ENCODE results near the gene HESX1.

HESX1 gene

DNA sequence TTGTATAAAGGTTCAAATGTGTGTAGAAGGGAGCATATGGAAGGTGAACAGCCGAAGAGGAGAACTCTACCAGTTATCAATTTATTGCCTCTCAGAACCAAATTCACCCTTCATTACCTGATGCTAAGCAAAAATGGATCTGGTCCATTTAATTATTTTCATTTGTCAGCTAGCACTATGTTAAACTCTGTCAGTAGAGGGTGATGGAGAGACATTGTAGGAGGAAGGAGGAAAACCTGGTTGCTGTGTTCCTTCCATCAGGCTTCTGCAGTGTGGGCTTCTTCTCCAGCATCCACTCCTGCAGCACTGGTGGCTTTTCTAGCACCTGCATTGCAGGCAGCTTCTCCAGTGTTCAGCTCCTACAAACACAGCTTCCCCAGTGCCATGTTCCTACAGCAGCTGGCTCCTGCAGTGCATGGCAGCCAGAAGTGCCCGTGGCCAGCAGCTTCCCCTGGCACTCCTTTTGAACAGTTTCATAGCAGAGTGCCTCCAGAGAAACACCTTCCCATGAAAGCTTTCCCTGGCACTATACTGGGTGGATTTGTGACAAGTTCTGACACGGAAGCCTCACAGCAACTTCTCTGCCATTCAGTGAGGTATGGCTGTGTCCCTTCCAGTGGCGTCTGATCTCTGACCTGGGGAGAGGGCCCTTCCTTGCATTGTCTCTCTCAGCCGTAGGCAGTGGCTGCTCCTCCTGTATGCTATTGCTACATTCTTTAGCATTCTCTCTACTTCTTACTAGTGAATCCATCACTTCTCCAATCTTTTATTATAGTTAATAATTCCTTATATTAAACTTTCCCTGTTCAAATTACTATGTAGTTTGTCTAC is 20.0 kb downstream of the HESX1 start:
- no peak for TF ChIP-seq ZNF274 (IDR thresholded peaks at IDR 0.05; ENCODE audit: low read depth, low read length)

DNA sequence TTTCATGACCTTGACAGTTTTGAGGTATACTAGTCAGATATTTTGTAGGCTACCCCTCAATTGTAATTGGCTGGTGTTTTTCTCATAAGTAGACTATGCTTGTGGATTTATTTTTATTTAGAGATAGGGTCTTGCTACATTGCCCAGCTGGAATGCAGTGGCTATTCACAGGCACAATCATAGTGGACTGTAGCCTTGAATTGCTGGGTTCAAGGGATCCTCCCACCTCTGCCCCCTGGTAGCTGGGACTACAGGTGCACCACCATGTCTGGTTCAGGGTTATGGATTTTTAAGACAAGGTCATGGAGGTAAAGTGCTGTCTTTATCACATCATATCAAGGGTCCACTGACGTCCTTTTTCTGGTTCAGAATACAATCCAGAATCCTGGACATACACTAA is 23.7 kb downstream of the HESX1 start:
- H3K4me3 ChIP-seq (ENCODE audit: low read length), result no peak overlapping the region
- TF ChIP-seq ZNF274 (IDR thresholded peaks at IDR 0.05; ENCODE audit: low read depth, low read length), result no peak

More for the DNA sequence above, 20.0 kb downstream of the HESX1 start:
- no peak overlapping the region for H3K4me3 ChIP-seq (ENCODE audit: low read length)

DNA sequence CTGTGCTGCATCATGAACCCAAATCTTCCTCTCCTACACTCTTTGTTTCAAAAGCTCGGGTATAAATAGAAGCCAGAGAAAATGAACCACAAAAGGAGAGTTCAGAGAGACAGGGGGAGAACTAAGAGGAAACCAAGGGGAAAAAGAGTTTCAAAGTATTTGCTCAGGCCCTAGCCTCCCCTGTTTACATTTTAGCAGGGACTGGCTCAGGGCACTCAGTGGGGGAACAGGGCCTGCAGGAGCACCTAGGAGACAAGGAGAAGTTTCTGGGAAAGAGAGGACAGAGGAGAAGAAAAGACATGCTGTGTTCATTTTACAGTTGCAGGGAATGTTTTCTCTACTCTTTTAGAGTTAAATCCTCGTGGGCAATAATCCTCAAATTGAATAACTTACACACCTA is 26.1 kb downstream of the HESX1 start:
- no peak overlapping the region for H3K4me3 ChIP-seq (ENCODE audit: low read length)
- no peak for TF ChIP-seq ZNF274 (IDR thresholded peaks at IDR 0.05; ENCODE audit: low read depth, low read length)

DNA sequence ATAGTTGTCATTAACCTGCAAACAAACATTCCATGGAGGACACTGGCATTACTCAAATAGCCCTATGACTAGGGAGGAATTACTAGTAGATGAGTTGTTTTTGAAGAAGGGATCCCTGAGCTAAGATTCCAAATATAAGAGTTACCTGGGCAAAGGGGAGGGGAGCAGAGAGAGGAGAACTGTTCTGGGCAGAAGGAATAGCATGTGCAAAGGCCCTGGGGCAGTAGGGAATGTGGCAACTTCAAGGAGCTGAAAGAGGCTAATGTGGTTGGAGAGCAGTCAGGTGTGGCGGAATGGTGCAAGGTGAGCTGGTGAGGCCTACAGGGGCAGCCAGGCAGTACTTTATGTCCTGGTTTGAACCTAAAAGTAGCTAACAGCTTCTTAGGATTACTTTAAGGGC is 28.8 kb downstream of the HESX1 start:
- no peak overlapping the region for H3K4me3 ChIP-seq (ENCODE audit: low read length)
- no peak for TF ChIP-seq ZNF274 (IDR thresholded peaks at IDR 0.05; ENCODE audit: low read depth, low read length)

DNA sequence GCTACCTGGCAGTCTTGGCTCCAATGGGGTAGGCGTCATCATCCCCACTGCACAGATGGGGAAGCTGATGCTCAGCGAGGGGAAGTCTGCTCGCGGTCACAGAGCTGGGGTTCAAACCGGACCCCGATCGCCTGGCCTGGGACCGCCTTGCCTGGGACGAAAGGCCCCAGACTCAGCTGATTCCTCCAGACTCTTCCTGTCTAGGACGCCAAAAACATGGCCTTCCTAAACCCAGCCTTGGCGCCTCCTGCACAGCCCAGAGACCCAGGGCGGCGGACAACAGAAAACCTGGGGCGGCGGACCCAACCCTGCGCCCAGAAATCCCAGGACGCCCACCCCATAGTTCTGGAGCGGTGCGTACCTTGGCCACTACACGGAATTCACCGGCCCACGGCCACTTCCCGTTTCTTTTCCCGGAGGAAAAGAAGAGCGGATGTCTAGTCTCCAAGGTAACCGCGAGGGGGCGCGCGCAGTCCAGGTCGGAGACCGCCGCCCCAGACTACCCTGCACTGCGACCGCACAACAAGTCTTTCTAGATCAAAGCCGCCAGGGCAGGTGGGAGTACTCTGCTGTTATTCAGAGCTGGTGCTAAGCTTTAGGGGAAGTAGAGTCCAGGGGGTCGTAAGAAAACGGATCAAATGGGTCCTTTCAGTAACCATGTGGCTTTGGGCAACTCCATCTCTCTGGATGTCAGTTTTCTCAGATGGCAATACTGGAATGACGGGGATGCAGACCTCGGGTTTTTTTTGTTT is 29.7 kb downstream of the HESX1 start:
- no peak for TF ChIP-seq ZNF274 (IDR thresholded peaks at IDR 0.05; ENCODE audit: low read depth, low read length)
- H3K4me3 ChIP-seq (ENCODE audit: low read length), result peak overlapping the region; percentile 54; the same call in 1 of the 2 replicates

DNA sequence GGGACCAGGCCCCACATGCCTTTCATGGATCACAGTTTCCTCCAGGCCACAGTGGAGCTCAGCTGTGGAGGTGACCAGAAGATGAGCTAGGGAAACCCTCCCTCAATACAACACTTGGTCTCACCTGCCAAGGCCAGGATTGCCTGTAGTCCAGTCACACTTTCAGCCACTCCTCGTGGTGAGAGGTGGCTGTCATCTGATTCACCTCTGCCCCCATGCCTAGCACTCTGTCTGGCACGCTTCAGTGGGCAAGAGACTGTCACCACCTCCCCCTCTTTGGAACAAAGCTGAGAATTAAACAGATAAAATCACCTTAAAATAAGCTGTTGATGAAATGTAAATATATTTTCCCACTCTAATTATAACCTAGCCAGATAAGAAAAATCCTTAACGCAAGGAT is 30.7 kb downstream of the HESX1 start:
- no peak for TF ChIP-seq ZNF274 (IDR thresholded peaks at IDR 0.05; ENCODE audit: low read depth, low read length)
- H3K4me3 ChIP-seq (ENCODE audit: low read length), result no peak overlapping the region

DNA sequence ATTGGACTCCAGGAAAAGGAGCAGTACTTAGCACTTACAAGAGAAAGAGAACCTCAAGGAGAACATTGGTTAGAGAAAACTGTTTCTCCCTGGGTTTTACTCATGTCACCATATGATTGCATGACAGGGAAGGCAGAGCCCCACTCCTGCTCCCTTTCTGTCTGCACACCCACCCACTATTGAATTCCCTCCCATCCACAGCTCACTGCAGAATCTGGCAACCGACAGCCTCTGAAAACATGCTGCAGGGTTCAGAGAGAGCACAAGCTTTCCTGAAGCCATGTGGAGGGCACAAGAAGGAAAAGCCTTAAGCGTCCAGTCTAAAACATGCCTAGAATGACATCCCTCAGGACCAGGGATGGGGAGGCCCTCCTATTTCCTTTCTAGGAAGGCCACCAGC is 31.6 kb downstream of the HESX1 start:
- TF ChIP-seq ZNF274 (IDR thresholded peaks at IDR 0.05; ENCODE audit: low read depth, low read length), result no peak

DNA sequence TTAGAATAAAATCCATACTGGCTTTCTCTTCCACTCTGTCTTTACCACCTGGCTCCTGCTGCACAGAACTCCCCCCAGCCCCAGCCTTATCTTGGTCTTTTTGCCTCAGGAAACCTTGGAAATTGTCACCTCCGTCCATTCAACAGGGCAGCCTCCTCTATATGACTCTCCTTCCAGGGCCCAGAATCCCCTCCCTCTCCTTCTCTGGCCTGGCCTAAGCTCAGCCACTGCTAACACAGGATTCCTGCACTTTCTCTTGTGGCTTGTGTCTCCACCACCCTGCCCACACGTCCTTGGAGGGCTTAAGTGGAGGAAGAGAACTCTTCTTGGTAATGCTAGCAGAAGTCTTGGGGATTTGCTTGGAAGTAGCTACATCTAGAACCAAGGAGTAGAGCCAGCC is 33.1 kb downstream of the HESX1 start:
- no peak for TF ChIP-seq ZNF274 (IDR thresholded peaks at IDR 0.05; ENCODE audit: low read depth, low read length)
- no peak overlapping the region for H3K4me3 ChIP-seq (ENCODE audit: low read length)

More for the DNA sequence above, 31.6 kb downstream of the HESX1 start:
- no peak overlapping the region for H3K4me3 ChIP-seq (ENCODE audit: low read length)

DNA sequence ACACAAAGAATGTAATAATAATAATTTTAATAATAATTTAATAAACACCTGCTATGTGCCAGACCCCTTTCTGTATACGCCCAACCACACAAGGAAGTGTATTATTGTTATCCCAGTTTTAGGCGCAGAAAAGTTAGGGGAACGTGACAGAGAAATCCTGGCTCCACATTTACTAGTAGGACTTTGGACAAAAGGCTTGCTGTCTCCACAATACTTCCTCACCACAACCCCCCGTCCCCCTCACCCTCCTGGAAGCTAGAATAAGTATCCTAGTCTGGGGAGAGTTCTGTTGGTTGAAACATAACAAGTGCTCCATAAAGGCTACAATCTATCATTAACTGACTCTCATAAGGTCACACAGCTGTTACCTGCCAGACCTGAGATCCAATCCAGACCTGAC is 34.1 kb downstream of the HESX1 start:
- H3K4me3 ChIP-seq (ENCODE audit: low read length), result no peak overlapping the region
- no peak for TF ChIP-seq ZNF274 (IDR thresholded peaks at IDR 0.05; ENCODE audit: low read depth, low read length)

DNA sequence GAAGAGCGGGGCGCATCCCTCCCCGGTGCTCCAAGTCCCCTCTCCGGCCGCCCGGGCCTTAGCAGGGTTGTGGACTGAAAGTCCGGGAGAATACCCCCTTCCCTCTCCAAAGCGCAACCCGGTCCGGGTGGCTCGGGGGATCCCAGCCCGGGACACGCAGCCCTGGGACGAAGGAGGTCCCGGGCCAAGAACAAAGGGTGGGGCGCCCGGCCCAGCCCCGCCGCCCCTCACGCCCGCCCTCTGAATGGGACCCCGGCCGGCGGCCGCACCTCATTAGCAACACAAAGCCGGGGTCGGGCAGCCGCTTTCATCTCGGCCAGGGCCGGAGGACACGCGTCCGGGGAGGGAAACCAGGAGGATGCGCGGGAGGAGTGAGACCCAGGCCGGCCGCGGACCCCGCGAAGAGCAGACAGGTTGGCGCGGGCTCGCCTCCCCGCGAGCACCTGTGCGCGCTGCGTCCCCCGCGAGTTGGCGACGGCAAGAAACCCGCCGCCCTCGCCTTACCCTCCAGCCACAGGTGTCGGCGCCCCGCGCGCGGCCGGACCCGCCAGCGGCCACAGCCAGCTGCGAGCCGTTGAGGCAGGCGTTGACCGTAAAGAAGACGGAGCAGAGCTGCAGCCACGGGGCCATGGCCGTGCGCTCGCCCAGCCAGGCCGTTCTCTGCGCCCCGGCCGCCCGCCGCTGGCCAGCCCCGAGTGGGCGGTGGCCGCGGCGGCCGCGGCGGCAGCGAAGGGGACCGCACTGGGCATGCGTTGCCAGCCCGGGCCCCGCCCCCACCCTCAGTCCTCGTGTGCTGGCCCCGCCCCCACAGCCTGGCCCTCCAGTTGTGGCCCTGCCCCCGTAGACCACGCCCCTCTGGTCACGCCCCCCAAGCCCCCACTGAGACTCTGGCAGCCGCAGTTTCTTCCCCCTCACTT is 34.9 kb downstream of the HESX1 start, which contains the start of gene IL17RD:
TSS of gene IL17RD (minus strand) at position 697 of the 917 bp plus-strand sequence. CDS start at position 630, 67 bp downstream.
- H3K4me3 ChIP-seq (ENCODE audit: low read length), result peak within 1 kb of the TSS; percentile 57; the same call in 1 of the 2 replicates
- no peak for TF ChIP-seq ZNF274 (IDR thresholded peaks at IDR 0.05; ENCODE audit: low read depth, low read length)

DNA sequence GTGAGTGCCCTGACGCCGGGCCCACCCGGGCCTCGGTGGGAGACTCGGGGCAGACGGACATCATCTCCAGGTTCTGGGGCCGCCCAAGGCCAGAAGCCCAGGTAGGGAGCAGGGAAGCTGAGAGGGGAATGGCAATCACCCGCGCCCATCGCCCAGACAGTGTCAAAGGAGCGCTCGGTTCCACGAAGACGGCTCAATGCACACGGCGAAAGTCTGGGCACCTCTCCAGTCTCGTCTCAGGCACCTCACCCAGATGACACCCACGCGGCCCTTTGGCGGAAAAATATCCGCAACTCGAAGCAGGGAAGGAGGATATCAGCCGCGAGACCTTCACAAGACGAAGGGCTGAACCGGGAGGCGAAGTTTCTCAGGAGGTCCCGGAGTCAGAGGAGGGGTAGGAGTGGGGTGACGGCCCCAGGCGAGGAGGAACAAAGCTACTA is 35.5 kb downstream of the HESX1 start:
- TF ChIP-seq ZNF274 (IDR thresholded peaks at IDR 0.05; ENCODE audit: low read depth, low read length), result no peak
- peak overlapping the region; percentile 57; the same call in 1 of the 2 replicates for H3K4me3 ChIP-seq (ENCODE audit: low read length)

DNA sequence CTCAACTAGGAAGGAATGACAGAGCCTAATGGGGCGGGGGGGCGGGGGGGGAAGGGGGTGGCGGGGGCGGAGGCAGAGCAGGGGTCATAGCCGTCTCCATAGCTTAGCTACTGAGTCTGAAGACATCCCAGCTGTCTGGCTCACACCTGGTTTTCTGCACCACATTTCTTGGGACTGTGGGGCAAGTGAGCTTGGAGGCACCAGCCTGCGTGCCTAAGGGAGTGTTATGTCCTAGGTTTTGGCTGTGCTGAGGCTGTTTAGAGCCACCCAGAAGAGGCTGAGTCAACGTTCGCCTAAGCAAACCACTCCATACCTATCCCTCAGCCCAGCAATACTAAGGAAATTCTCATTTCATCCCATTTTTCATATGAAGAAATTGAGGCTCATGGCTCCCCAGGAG is 36.0 kb downstream of the HESX1 start:
- H3K4me3 ChIP-seq (ENCODE audit: low read length), result no peak overlapping the region
- no peak for TF ChIP-seq ZNF274 (IDR thresholded peaks at IDR 0.05; ENCODE audit: low read depth, low read length)

DNA sequence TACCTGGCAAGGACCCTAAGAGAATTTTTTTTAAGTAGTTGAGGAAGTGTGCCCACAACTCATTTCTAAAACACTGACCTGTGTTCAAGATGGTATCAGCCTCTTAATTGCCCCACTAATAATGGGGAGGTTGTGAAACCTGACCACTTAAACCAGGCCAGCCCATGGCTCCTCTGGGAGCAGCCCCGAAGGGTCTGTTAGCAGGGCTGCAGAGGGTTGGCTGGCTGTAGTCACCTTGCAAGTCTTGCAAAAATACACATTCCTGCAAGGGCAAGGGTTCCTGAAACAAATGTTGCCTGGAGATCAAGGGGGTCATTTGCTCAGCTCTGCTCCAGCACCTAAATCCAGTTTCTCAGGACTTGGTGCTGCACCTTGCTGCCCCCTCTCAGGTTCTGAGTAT is 37.9 kb downstream of the HESX1 start:
- H3K4me3 ChIP-seq (ENCODE audit: low read length), result no peak overlapping the region
- TF ChIP-seq ZNF274 (IDR thresholded peaks at IDR 0.05; ENCODE audit: low read depth, low read length), result no peak
